ENCODE results near the gene COL6A3. TPM values are rescaled to one million over a fixed set of nuclear protein-coding genes. Genes with fewer than 3 reads are reported as not detected.

The COL6A3 gene
- total RNA-seq, 4 donors from 2014 or later, result 432 to 983 (median 750) TPM

DNA sequence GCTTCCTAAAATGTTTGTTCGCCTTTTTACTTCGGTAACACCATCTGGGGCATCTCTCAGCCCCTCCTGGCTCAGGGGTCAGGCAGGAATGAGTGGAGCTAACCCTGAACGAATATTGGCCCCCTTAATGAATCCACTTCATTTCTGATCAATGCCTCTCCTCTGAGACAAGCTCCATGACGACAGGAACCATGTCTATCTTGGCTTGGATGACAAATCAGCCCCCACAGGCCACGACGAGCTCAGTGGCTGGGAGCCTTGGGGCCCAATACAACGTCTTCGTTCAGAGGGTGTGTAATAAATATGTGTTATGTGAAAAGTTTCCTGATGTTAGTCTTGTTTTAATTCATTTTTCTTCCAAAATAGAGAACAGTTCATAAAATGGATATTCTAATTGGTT lies 133.0 kb downstream of the COL6A3 start:
- TF ChIP-seq, protein P1, sequence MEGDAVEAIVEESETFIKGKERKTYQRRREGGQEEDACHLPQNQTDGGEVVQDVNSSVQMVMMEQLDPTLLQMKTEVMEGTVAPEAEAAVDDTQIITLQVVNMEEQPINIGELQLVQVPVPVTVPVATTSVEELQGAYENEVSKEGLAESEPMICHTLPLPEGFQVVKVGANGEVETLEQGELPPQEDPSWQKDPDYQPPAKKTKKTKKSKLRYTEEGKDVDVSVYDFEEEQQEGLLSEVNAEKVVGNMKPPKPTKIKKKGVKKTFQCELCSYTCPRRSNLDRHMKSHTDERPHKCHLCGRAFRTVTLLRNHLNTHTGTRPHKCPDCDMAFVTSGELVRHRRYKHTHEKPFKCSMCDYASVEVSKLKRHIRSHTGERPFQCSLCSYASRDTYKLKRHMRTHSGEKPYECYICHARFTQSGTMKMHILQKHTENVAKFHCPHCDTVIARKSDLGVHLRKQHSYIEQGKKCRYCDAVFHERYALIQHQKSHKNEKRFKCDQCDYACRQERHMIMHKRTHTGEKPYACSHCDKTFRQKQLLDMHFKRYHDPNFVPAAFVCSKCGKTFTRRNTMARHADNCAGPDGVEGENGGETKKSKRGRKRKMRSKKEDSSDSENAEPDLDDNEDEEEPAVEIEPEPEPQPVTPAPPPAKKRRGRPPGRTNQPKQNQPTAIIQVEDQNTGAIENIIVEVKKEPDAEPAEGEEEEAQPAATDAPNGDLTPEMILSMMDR (IDR thresholded peaks at IDR 0.05; ENCODE audit: low read depth), result no peak

DNA sequence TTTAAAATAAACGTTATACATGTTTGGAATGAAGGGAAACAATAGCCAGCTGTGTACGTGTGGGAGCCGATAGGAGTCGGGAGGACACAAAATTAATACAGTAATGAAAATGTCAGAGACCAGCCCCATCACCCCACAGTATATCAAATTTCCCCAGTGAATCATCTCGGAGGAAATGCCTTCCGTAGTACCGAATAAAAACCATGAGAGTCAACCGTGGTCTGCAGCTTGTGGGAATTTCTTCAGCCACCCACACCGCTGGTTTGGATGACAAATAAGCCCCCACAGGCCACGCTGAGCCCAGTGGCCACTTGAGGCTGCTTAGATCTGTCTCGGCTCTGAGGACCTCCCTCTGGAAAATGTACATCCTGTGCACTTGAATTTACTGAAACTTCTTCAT lies 133.7 kb downstream of the COL6A3 start:
- TF ChIP-seq, protein P1 (IDR thresholded peaks at IDR 0.05; ENCODE audit: low read depth), result no peak

DNA sequence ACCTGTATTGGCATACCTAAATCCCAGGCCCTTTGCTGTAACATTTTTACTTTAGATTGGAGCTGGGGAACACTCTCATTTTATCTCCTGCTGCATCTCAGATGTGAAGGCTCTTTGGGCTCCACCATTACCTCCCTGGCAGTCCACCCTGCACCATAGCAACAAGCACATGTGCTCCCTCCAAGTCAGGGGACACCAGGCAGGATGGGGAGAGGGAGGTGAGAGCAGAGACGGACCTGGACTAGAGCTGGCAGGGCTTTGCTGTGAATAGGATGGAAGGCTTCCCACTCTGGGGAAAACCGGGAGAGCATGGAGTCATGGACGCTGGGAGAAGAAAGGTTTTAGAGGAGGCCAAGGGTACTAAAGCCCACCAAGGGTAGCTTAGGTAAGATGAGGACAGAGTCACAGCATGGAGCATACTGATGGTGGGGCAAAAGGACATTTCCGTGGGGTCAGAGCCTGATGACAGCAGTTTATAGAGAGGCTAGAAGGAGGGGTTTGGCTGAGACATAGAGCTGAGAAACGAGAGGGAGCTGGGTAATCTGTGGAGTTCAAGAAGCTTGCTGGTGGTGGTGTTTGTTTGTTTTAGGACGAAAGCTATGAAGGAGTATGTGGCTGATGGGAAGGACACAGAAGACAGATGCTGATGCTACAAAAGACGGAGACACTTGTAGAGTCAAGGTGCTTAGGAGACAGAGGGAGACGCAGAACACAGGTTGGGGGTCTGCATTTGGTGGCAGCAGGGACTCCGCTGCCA lies 134.8 kb downstream of the COL6A3 start:
- TF ChIP-seq, protein P1 (IDR thresholded peaks at IDR 0.05; ENCODE audit: low read depth), result no peak

DNA sequence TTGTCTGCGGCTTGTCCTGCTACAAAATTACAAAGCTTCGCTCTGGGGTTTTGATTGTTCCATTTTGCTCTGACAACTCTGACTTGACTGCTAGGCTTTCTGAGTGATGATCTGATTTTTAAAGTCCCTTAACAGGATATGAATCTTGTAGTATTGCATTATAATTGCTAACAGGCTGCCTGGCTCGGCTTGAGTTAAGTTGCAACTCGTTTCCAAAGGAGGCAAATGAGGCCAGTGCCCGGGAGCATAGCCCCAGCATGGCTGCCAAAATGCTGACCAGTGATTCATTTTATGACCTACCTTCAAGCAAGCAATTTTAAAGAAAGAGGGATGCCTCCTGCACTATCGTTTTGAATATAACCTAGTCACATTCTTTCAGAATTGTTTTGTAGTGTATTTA lies 135.4 kb downstream of the COL6A3 start:
- TF ChIP-seq, protein P1 (IDR thresholded peaks at IDR 0.05; ENCODE audit: low read depth), result no peak

DNA sequence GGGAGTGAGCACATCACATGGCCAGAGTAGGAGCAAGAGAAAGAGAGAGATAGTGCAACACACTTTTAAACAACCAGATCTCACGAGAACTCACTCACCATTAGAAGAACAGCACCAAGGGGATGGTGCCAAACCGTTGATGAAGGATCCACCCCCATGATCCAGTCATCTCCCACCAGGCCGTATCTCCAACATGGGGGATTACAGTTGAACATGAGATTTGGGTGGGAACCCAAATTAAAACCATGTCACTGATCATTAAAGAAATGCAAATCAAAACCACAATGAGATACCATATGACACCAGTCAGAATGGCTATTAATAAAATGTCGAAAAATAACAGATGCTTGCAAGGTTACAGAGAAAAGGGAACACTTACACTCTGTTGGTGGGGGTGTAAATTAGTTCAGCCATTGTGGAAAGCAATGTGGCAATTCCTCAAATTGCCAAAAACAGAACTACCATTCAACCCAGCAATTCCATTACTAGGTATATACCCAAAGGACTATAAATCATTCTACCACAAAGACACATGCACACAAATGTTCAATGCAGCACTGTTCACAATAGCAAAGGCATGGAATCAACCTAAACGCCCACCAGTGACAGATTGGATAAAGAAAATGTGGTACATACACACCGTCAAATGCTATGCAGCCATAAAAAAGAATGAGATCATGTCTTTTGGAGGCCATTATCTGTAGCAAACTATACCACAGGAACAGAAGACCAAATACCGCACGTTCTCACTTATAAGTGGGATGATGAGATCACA lies 137.1 kb downstream of the COL6A3 start:
- TF ChIP-seq, protein P1 (IDR thresholded peaks at IDR 0.05; ENCODE audit: low read depth), result no peak

Other genes starting within 250 kb of the COL6A3 start
- gene MLPH, start 73.1 kb upstream of the COL6A3 start, total RNA-seq, result 10 to 100 TPM in 3 of 4 donors, 1 to 10 TPM in 1; 7.1 to 24.7 (median 16.4) TPM
- gene PRLH, start 152.4 kb upstream of the COL6A3 start, total RNA-seq, result not detected
- gene RAB17, start 176.6 kb upstream of the COL6A3 start, total RNA-seq, result 1 to 10 TPM in 1 of 4 donors, under 1 TPM in 1, not detected in 2; 0.65 to 1.2 TPM
- gene LRRFIP1, start 213.4 kb upstream of the COL6A3 start, total RNA-seq, result 100 to 1,000 TPM in 2 of 4 donors, 10 to 100 TPM in 2; 85.4 to 130 (median 99.6) TPM

Data from subcutaneous adipose tissue (tissue), 4 donors.